Measurements from ENCODE around the gene CNN1. TPM values are rescaled to one million over a fixed set of nuclear protein-coding genes. Genes with fewer than 3 reads are reported as not detected.

CNN1 gene
- 8.4 and 13.2 TPM in 2 replicates for total RNA-seq

GRCh38 chr19:11538232-11539036 lies at the start of gene CNN1:
TSS of gene CNN1 (plus strand) at chr19:11538851. CDS start at chr19:11538928, 77 bp downstream.

GRCh38 chr19:11505504-11506100 lies 33.0 kb upstream of the CNN1 start, which contains the start of gene ZNF653:
TSS of gene ZNF653 (minus strand) at chr19:11505839. CDS start at chr19:11505786, 53 bp downstream.

GRCh38 chr19:11528551-11529341 lies 9.9 kb upstream of the CNN1 start, which contains the start of gene ECSIT:
TSS of gene ECSIT (minus strand) at chr19:11529134. CDS start at chr19:11519170, 9,964 bp downstream.

GRCh38 chr19:11558881-11559828 lies 20.5 kb downstream of the CNN1 start, which contains the start of gene ELOF1:
TSS of gene ELOF1 (minus strand) at chr19:11559230. CDS start at chr19:11554347, 4,883 bp downstream.

GRCh38 chr19:11577451-11578257 lies 39.0 kb downstream of the CNN1 start, which contains the start of gene ACP5:
TSS of gene ACP5 (minus strand) at chr19:11577645. CDS start at chr19:11577317, 328 bp downstream.

GRCh38 chr19:11597202-11598102 lies 58.8 kb downstream of the CNN1 start, which contains the start of gene ZNF627:
TSS of gene ZNF627 (plus strand) at chr19:11597483. CDS start at chr19:11597628, 145 bp downstream.

Small RNA genes lying within 50 kb of the gene (small RNA-seq; reads per million reads assigned to genes)
- not detected for gene MIR7974
- gene RN7SL833P = not detected

Other genes with a start within 250 kb of the CNN1 start
- gene TSPAN16, start 242.7 kb upstream of the CNN1 start, total RNA-seq = not detected in 2 replicates
- 23.7 and 24.3 TPM in 2 replicates for gene RAB3D, start 199.2 kb upstream of the CNN1 start, total RNA-seq
- 51.1 and 82.2 TPM in 2 replicates for gene TMEM205, start 192.6 kb upstream of the CNN1 start, total RNA-seq
- gene CCDC159, start 192.3 kb upstream of the CNN1 start, total RNA-seq = 6.1 and 10.5 TPM in 2 replicates
- gene PLPPR2, start 183.4 kb upstream of the CNN1 start, total RNA-seq = 24.2 and 26.5 TPM in 2 replicates
- gene SWSAP1, start 164.2 kb upstream of the CNN1 start, total RNA-seq = 0.97 TPM in 2 replicates
- gene EPOR, start 154.5 kb upstream of the CNN1 start, total RNA-seq = 2.3 and 2.8 TPM in 2 replicates
- 0.16 and 1.6 TPM in 2 replicates for gene RGL3, start 119.5 kb upstream of the CNN1 start, total RNA-seq
- gene ODAD3, start 103.7 kb upstream of the CNN1 start, total RNA-seq = 0.32 and 0.36 TPM in 2 replicates
- 131 and 134 TPM in 2 replicates for gene PRKCSH, start 103.2 kb upstream of the CNN1 start, total RNA-seq
- 0.73 TPM in 1 of 2 replicates, not detected in the other for gene ELAVL3, start 57.8 kb upstream of the CNN1 start, total RNA-seq
- 5.2 and 6.8 TPM in 2 replicates for gene ZNF653, start 33.0 kb upstream of the CNN1 start, total RNA-seq
- 28.8 and 33.6 TPM in 2 replicates for gene ECSIT, start 9.7 kb upstream of the CNN1 start, total RNA-seq
- gene ELOF1, start 20.4 kb downstream of the CNN1 start, total RNA-seq = 30.8 TPM in 2 replicates
- gene ACP5, start 38.8 kb downstream of the CNN1 start, total RNA-seq = 0.61 and 1.3 TPM in 2 replicates
- gene ZNF627, start 58.6 kb downstream of the CNN1 start, total RNA-seq = 13.5 and 19.0 TPM in 2 replicates
- gene ZNF823, start 200.1 kb downstream of the CNN1 start, total RNA-seq = 3.6 and 4.3 TPM in 2 replicates
- gene ZNF441, start 228.1 kb downstream of the CNN1 start, total RNA-seq = 10.8 and 11.8 TPM in 2 replicates

Measured in hair follicle dermal papilla cell (primary cell).